HCT116 (cell line): ENCODE data around the gene TAGLN2. TPM values are rescaled to one million over a fixed set of nuclear protein-coding genes. Genes with fewer than 3 reads are reported as not detected.

Source experiments
- ATAC-seq: fragments of 200-7000 bp; cut with Tn5 transposase; 2 replicates; pipeline ENCODE4 v1.9.1; 2020; ENCODE audit warnings: mild to moderate bottlenecking, moderate library complexity
- BruUV-seq: library from RNA; stranded (reverse); fragments of 400-500 nt; replicated peaks from 2 replicates; lab custom pipeline; 2021; lab: Mats Ljungman, UMichigan
- CTCF ChIA-PET: fragments of 300-600 bp; sonication (Branson Sonifier 250); formaldehyde crosslinking; loops from one replicate; lab custom pipeline; 2021; ENCODE audit warnings: antibody characterized with exemption; lab: Charles Lee
- POLR2A ChIA-PET: fragments of 300-600, 350-600 bp; sonication (Branson Sonifier 250); formaldehyde crosslinking; loops from one replicate; lab custom pipeline; 2021; ENCODE audit warnings: antibody characterized with exemption; lab: Charles Lee
- RAD21 ChIA-PET, 2 experiments: fragments of 300-600 bp; sonication (Branson Sonifier 250); formaldehyde crosslinking; loops; one replicate each; lab custom pipeline; 2023; ENCODE audit warnings: low total read pairs in 2 of 2; ENCODE audit not compliant: uncharacterized antibody in 2 of 2, unreplicated experiment in 2 of 2, low non-redundant PET in 1 of 2; lab: Charles Lee
- DNase-seq: peaks from one replicate; pipeline ENCODE4 v3.0.0-alpha.2; 2010; ENCODE audit warnings: low read depth, low spot score
- H2AFZ ChIP-seq: fragments of 200-600 bp; shearing (Covaris generic), sonication (generic); 2 replicates; pipeline ENCODE4 v1.6.1; 2017; ENCODE audit warnings: low read depth, mixed run types, mixed read lengths, antibody characterized with exemption, low read length; ENCODE audit not compliant: poor library complexity, severe bottlenecking
- H3K27ac ChIP-seq: 2 replicates; pipeline ENCODE4 v1.5.1; 2012; ENCODE audit warnings: low read depth, low read length
- H3K27me3 ChIP-seq: fragments of 200-600 bp; sonication (generic); 2 replicates; pipeline ENCODE4 v1.6.1; 2016; ENCODE audit warnings: mixed run types, low read length, mixed read lengths; ENCODE audit not compliant: insufficient read depth
- H3K36me3 ChIP-seq, 2 experiments: fragments of 200-500 bp in 1 of 2; fragments of 200-600 bp in 1 of 2; sonication (Bioruptor generic) in 1 of 2; sonication (generic) in 1 of 2; 2 replicates each; pipeline versions ENCODE4 v1.5.1 to v1.6.1; 2014 to 2016; ENCODE audit warnings: low read length in 2 of 2, inconsistent platforms in 1 of 2, mixed read lengths in 1 of 2, mixed run types in 1 of 2; ENCODE audit not compliant: insufficient read depth in 2 of 2, control insufficient read depth in 1 of 2
- H3K4me1 ChIP-seq, 2 experiments: fragments of 200-600 bp in 1 of 2; sonication (generic) in 1 of 2; 2 replicates each; pipeline versions ENCODE4 v1.5.1 to v1.6.1; 2012 to 2017; ENCODE audit warnings: low read length in 2 of 2, inconsistent platforms in 1 of 2, mild to moderate bottlenecking in 1 of 2, mixed read lengths in 1 of 2, mixed run types in 1 of 2, moderate library complexity in 1 of 2; ENCODE audit not compliant: insufficient read depth in 2 of 2, control insufficient read depth in 1 of 2
- H3K4me2 ChIP-seq: fragments of 200-600 bp; sonication (generic); 2 replicates; pipeline ENCODE4 v1.6.1; 2017; ENCODE audit warnings: mixed run types, low read length, mixed read lengths
- H3K4me3 ChIP-seq, 2 experiments: fragments of 200-600 bp in 1 of 2; sonication (generic) in 1 of 2; replicated peaks in 1 of 2; 2 replicates each; pipeline ENCODE4 v1.5.1; 2011 to 2016; ENCODE audit warnings: low read length in 2 of 2, control low read depth in 1 of 2, low read depth in 1 of 2, mild to moderate bottlenecking in 1 of 2, mixed read lengths in 1 of 2, mixed run types in 1 of 2
- H3K79me2 ChIP-seq: fragments of 200-600 bp; sonication (generic); 2 replicates; pipeline ENCODE4 v1.6.1; 2017; ENCODE audit warnings: mild to moderate bottlenecking, mixed run types, low read length, moderate library complexity, mixed read lengths; ENCODE audit not compliant: insufficient read depth
- H3K9ac ChIP-seq: fragments of 200-600 bp; sonication (generic); 2 replicates; pipeline ENCODE4 v1.6.1; 2016; ENCODE audit warnings: low read length, mixed read lengths
- H3K9me2 ChIP-seq: fragments of 200-600 bp; sonication (generic), shearing (Covaris generic); 2 replicates; pipeline ENCODE4 v1.6.1; 2017; ENCODE audit warnings: mixed run types, mild to moderate bottlenecking, moderate library complexity; ENCODE audit not compliant: insufficient read depth
- H3K9me3 ChIP-seq, 2 experiments: fragments of 200-500 bp in 1 of 2; fragments of 200-600 bp in 1 of 2; sonication (Bioruptor generic) in 1 of 2; sonication (generic) in 1 of 2; 2 replicates each; pipeline ENCODE4 v1.6.1; 2014 to 2017; ENCODE audit warnings: low read length in 2 of 2, mixed read lengths in 2 of 2, inconsistent platforms in 1 of 2, low read depth in 1 of 2, mild to moderate bottlenecking in 1 of 2, mixed run types in 1 of 2, moderate library complexity in 1 of 2; ENCODE audit not compliant: control insufficient read depth in 1 of 2, insufficient read depth in 1 of 2
- H4K20me1 ChIP-seq: fragments of 200-600 bp; sonication (generic), shearing (Covaris generic); 2 replicates; pipeline ENCODE4 v1.6.1; 2017; ENCODE audit warnings: mixed run types, mild to moderate bottlenecking, moderate library complexity; ENCODE audit not compliant: insufficient read depth
- TCF7L2 ChIP-seq: IDR thresholded peaks from 2 replicates; pipeline ENCODE4 v1.7.0; 2011; ENCODE audit warnings: borderline replicate concordance, inconsistent platforms; ENCODE audit not compliant: insufficient read depth, insufficient read length; ENCODE audit errors: extremely low read depth
- intact Hi-C: fragments of 100-400 bp; cut with micrococcal nuclease; formaldehyde crosslinking; loops from 2 replicates; pipeline ENCODE4 v1.10.0; 2022
- total RNA-seq: library from RNA; stranded (reverse); gene quantifications from one replicate; pipeline ENCODE4 v1.2.1, GENCODE V29; 2021; ENCODE audit not compliant: unreplicated experiment
- TF ChIP-seq, protein P1 (sequence below): IDR thresholded peaks from 2 replicates; pipeline ENCODE4 v1.6.1; 2012; ENCODE audit warnings: low read depth
- TF ChIP-seq, protein P2 (sequence below): IDR thresholded peaks from 2 replicates; pipeline ENCODE4 v1.6.1; 2011; ENCODE audit warnings: mild to moderate bottlenecking, low read length, moderate library complexity; ENCODE audit not compliant: insufficient replicate concordance; ENCODE audit errors: extremely low read depth

The TAGLN2 gene
- total RNA-seq, 1 experiment from 2014 or later: 127 TPM

GRCh38 chr1:159965263-159965662 lies 40.0 kb upstream of the TAGLN2 start:
- intact Hi-C loops: no loop called here
- Histone ChIP-seq H3K36me3 (no peaks in the 10 kb centered on the region), H3K9ac (no peak overlapping the region), H2AFZ (no peak overlapping the region), H4K20me1 (no peaks in the 10 kb centered on the region), H3K27ac (no peak overlapping the region), H3K27me3 (no peaks in the 10 kb centered on the region), H3K4me1 (peaks cover 0 to 12% of the 10 kb centered on the region in 2 experiments; a peak in 2 of 4 replicates), H3K9me2 (no peaks in the 10 kb centered on the region), H3K4me2 (no peak overlapping the region), H3K79me2 (no peaks in the 10 kb centered on the region), H3K9me3 (no peaks in the 10 kb centered on the region; a peak in 1 of 4 replicates), H3K4me3 (no peak overlapping the region)
- no peak for ATAC-seq
- ChIA-PET POLR2A (no interaction called here), RAD21 (no interaction called here), CTCF (no interaction called here)
- no TSS peak for BruUV-seq
- no peak for DNase-seq
- TF ChIP-seq, protein P1, sequence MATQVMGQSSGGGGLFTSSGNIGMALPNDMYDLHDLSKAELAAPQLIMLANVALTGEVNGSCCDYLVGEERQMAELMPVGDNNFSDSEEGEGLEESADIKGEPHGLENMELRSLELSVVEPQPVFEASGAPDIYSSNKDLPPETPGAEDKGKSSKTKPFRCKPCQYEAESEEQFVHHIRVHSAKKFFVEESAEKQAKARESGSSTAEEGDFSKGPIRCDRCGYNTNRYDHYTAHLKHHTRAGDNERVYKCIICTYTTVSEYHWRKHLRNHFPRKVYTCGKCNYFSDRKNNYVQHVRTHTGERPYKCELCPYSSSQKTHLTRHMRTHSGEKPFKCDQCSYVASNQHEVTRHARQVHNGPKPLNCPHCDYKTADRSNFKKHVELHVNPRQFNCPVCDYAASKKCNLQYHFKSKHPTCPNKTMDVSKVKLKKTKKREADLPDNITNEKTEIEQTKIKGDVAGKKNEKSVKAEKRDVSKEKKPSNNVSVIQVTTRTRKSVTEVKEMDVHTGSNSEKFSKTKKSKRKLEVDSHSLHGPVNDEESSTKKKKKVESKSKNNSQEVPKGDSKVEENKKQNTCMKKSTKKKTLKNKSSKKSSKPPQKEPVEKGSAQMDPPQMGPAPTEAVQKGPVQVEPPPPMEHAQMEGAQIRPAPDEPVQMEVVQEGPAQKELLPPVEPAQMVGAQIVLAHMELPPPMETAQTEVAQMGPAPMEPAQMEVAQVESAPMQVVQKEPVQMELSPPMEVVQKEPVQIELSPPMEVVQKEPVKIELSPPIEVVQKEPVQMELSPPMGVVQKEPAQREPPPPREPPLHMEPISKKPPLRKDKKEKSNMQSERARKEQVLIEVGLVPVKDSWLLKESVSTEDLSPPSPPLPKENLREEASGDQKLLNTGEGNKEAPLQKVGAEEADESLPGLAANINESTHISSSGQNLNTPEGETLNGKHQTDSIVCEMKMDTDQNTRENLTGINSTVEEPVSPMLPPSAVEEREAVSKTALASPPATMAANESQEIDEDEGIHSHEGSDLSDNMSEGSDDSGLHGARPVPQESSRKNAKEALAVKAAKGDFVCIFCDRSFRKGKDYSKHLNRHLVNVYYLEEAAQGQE: no peak
- TF ChIP-seq, protein P2, sequence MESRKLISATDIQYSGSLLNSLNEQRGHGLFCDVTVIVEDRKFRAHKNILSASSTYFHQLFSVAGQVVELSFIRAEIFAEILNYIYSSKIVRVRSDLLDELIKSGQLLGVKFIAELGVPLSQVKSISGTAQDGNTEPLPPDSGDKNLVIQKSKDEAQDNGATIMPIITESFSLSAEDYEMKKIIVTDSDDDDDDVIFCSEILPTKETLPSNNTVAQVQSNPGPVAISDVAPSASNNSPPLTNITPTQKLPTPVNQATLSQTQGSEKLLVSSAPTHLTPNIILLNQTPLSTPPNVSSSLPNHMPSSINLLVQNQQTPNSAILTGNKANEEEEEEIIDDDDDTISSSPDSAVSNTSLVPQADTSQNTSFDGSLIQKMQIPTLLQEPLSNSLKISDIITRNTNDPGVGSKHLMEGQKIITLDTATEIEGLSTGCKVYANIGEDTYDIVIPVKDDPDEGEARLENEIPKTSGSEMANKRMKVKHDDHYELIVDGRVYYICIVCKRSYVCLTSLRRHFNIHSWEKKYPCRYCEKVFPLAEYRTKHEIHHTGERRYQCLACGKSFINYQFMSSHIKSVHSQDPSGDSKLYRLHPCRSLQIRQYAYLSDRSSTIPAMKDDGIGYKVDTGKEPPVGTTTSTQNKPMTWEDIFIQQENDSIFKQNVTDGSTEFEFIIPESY: no peak
- no peak for TF ChIP-seq TCF7L2
